GM12874 (cell line): ENCODE data around the gene C18orf54.

Source experiments
- TF ChIP-seq, protein P1 (sequence below): IDR thresholded peaks from 2 replicates; pipeline ENCODE4 v1.5.1; 2011; ENCODE audit warnings: low read depth, mild to moderate bottlenecking, control low read depth, low read length, moderate library complexity; ENCODE audit not compliant: insufficient read depth

The C18orf54 gene

DNA sequence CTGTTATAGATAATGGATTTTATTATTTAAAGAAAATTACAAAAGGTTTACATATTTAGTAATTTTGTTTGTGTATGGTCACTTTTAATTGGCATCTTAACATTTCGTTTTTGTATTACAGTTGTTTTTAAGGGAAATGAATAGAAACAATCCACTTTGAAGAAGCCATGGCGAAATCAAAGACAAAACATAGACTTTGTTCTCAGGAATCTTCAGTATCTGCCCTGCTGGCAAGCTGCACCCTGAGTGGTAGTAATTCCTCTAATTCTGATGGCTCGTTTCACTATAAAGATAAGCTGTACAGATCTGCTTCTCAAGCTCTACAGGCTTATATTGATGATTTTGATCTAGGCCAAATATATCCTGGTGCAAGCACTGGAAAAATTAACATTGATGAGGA is 2.7 kb downstream of the C18orf54 start:
- TF ChIP-seq, protein P1, sequence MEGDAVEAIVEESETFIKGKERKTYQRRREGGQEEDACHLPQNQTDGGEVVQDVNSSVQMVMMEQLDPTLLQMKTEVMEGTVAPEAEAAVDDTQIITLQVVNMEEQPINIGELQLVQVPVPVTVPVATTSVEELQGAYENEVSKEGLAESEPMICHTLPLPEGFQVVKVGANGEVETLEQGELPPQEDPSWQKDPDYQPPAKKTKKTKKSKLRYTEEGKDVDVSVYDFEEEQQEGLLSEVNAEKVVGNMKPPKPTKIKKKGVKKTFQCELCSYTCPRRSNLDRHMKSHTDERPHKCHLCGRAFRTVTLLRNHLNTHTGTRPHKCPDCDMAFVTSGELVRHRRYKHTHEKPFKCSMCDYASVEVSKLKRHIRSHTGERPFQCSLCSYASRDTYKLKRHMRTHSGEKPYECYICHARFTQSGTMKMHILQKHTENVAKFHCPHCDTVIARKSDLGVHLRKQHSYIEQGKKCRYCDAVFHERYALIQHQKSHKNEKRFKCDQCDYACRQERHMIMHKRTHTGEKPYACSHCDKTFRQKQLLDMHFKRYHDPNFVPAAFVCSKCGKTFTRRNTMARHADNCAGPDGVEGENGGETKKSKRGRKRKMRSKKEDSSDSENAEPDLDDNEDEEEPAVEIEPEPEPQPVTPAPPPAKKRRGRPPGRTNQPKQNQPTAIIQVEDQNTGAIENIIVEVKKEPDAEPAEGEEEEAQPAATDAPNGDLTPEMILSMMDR: no peak

DNA sequence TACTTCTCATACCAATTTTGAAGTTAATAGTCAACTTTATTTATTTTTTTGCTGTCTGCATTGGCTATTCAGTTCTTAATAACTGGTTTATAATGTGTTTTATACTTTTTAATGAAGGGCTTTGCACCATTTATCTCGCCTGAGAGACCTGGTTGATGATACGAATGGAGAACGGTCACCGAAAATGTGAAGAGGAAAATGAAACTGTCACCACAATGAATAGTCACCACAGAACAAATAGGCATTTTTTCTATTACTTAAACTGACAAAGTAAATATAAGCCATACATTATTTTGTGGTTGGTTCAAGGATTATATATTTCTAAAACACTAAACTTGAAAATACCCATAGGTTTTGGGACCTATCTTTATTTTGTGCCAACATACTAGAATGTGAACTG is 20.4 kb downstream of the C18orf54 start:
- TF ChIP-seq, protein P1: no peak

DNA sequence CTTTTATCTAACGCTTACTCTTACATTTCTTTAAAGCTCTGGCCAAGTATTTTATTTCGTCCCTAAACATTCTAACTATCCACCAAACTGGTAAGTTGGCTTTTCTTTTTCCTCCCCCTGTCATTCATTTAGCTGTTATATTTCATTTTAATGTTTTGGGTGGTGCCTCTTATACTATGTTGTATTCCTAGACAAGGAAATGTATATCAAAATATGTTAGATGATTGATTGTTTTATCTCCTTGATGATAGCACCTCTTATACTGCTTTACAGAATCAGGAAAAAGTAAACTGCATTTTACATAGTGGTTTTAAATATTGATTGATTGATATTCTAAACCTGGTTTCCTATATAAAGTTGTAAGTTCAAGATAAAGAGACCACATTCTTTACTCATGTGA is 23.9 kb downstream of the C18orf54 start:
- TF ChIP-seq, protein P1: no peak

DNA sequence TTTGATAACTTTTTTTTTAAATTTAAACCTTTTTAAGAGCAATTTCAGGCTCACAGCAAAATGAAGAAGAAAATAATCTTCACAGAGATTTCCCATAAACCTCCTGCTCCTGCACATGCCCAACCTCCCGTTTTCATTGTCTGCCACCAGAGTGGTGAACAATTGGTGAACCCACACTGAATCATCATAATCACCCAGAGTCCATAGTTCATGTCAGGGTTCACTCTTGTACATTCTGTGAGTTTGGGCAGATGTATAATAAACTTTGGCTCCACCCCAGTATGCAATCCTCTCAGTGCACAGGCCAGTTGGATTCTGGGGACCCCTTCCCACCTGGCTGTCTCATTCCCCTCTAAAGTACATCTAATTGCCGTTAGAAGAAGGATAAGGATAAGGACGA is 24.4 kb downstream of the C18orf54 start:
- TF ChIP-seq, protein P1: no peak

DNA sequence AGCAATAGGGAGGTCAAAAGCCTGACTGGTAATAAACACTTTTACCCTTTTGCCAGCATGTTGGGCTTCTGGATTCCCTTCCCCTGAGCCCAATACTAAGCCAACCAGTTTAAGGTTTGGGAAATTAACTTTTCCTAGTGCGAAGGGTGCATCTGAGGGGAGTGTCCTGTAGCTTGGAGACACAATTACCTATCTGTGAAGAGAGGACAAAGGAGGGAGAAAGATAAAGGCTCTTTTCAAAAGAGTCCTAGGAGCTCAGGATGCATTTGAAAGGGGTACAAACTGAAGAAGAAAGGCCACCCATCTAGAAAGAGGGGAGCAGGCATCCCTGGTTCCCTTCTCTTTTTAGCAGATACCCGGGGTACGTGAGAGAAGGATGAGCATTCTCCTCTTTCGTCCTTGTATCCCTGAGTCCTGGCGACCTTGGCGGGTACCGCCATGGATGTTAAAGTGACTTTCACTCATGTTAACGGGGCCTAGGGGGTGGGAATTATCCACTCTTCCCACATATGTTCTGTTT is 25.1 kb downstream of the C18orf54 start:
- TF ChIP-seq, protein P1: no peak

DNA sequence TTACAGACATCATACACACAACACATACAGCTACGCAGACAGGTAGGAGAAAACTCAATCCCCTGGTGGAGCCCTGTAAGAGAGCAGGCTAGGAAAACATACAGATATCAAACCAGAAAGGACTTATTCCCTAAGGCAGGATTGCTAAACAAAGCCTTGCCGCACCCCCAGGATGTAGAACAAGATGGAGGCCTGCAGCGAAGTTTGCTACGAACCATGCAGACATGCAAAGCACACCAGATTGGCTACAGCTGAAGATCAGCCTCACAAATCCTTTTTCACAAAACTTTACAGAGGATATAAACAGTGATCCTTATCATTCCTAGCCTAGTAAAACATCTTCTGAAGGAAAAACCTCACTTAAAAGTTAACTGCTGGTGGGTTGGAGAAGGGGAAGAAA is 28.3 kb downstream of the C18orf54 start:
- TF ChIP-seq, protein P1: no peak

DNA sequence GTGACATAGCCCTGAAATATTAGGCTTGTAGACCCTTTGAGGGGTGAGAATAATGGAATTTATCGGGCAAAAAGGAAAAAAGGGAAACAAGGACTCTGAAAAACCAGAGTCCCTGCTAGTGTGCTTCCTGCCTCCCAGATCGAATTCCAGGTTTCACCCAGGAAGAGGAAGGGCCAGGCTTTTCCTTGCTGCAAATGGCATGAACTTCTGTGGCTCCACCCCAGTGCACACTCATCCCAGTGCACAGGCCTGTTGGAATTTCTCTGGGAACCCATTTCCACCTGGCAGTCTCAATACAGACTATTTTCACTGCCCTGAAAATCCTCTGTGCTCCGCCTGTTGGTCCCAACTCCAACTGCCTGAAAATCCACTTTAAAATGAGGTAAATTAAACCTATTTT is 29.9 kb downstream of the C18orf54 start:
- TF ChIP-seq, protein P1: no peak
